ENCODE results near the gene GLOD5. TPM values are rescaled to one million over a fixed set of nuclear protein-coding genes. Genes with fewer than 3 reads are reported as not detected.

GLOD5 gene
- total RNA-seq, result not detected in 2 replicates

DNA sequence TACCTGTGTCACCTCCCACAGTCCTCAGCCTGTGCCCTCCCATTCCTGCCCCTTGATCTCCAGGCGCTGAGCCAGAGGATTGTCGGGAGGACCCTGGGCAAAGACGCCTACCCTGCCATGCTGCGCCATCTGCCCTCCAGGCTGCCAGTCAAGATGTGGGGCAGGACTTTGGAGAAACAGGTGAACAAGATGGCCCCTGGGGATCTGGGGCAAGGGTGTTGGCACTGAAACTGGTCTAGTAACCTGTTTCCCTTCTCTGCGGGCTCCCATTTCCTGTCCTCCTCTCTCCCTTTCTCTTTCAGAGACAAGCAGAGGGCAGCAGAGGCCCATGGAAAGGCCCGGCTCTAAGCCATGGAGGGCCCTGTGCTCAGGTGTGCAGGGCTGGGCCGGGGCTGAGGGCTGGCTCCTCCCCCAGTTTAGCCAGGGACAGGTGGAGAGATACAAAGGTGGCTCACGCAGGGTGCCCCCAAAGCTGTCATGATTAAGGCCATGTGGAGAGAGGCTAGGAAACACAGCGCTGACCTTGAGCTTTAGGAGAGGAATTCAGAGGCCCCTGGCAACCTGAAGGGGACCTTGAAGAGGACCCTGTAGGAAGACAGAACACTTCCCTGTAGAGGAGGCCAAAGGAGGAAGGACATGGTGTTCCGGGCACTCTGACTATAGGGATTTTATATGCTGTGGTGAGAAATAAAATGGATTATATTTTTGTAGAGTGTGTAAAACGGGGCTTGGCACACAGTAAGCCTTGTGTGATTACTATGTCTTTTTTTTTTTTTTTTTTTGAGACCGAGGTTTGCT, at the start of gene GLOD5:
GLOD5 (plus strand) TSS at position 74 of the 798 bp plus-strand sequence; CDS start at position 118, 44 bp downstream.

DNA sequence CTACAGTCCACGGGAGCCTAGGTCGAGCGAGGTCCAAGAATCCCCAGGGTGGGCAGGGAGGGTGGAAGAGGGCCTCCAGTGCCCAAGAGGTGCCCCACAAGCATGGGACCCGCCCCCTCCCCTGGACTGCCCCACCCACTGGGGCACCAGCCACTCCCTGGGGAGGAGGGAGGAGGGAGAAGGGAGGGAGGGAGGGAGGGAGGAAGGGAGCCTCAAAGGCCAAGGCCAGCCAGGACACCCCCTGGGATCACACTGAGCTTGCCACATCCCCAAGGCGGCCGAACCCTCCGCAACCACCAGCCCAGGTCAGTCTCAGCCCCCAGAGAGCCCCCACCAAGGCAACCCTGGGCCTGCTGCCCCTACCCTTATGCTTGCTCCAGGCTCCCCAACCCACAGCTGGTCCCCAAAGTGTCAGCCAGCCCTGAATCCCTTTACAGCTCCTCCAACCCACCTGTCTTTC, 24.8 kb downstream of the GLOD5 start, which contains the start of gene GATA1:
GATA1 (plus strand) TSS at position 250 of the 460 bp plus-strand sequence. CDS start 4,520 bp downstream, outside the sequence.

DNA sequence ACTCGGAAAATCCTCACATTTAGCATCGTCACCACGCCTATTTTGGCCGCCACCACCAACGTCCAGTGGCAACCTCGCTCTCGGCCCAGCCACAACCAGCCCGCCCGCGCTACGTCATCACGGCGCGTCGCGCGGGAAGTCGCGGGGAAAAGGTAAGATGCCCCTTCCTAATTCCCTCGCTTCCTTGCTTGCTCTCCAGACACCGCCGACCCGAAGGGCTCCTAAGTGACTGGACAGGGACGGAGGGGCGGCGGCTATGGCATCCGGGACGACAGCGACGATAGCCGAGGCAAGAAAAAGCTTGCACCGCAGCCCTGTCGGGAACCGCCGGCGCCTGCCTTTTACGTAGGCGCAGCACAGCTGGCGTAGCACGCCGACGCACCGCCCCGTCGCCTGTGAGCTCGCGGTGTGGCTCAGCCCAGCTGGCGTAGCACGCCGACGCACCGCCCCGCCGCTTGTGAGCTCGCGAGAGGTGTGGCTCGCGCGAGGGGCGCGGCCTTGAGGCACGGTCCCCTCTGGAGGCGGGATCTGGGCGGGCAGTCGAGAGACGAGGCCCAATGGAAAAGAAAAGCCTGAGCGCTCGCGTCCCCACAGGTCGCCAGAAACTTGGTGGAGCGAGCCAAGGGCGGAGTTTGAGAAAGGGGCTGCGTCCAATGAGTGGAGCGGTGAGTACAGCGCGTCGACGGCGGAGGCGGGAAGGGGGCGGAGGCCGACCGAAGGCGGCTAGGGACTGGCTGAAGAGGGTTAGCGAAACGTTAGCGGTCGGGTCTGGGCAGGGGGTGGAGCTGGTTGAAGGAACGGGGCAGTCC, 39.9 kb downstream of the GLOD5 start, which contains the start of gene HDAC6:
HDAC6 (plus strand) TSS at position 788 of the 809 bp plus-strand sequence. CDS start 626 bp downstream, outside the sequence.

Small RNA genes lying within 50 kb of the gene (small RNA-seq; reads per million reads assigned to genes)
- gene RNU6-1056P, result not detected
- not detected for gene RNU6-29P

Other genes with a start within 250 kb of the GLOD5 start
- 89.1 and 143 TPM in 2 replicates for gene EBP, start 239.9 kb upstream of the GLOD5 start, total RNA-seq
- gene TBC1D25, start 222.0 kb upstream of the GLOD5 start, total RNA-seq, result 7.2 and 7.8 TPM in 2 replicates
- gene RBM3, start 187.3 kb upstream of the GLOD5 start, total RNA-seq, result 339 and 433 TPM in 2 replicates
- 65.3 and 85.5 TPM in 2 replicates for gene WDR13, start 164.3 kb upstream of the GLOD5 start, total RNA-seq
- 0.07 TPM in 1 of 2 replicates, not detected in the other for gene WAS, start 77.9 kb upstream of the GLOD5 start, total RNA-seq
- gene SUV39H1, start 65.0 kb upstream of the GLOD5 start, total RNA-seq, result 11.0 and 15.8 TPM in 2 replicates
- gene GATA1, start 24.8 kb downstream of the GLOD5 start, total RNA-seq, result not detected in 2 replicates
- 20.6 and 28.7 TPM in 2 replicates for gene HDAC6, start 40.3 kb downstream of the GLOD5 start, total RNA-seq
- not detected in 2 replicates for gene ERAS, start 64.8 kb downstream of the GLOD5 start, total RNA-seq
- gene PCSK1N, start 73.9 kb downstream of the GLOD5 start, total RNA-seq, result not detected in 2 replicates
- 16.8 and 19.9 TPM in 2 replicates for gene TIMM17B, start 136.0 kb downstream of the GLOD5 start, total RNA-seq
- 46.6 and 49.9 TPM in 2 replicates for gene PQBP1, start 136.2 kb downstream of the GLOD5 start, total RNA-seq
- gene SLC35A2, start 149.9 kb downstream of the GLOD5 start, total RNA-seq, result 13.0 and 14.1 TPM in 2 replicates
- 5.6 and 7.4 TPM in 2 replicates for gene PIM2, start 157.3 kb downstream of the GLOD5 start, total RNA-seq
- gene OTUD5, start 195.9 kb downstream of the GLOD5 start, total RNA-seq, result 25.0 and 27.6 TPM in 2 replicates
- 0.13 and 0.36 TPM in 2 replicates for gene KCND1, start 210.1 kb downstream of the GLOD5 start, total RNA-seq
- gene GRIPAP1, start 240.5 kb downstream of the GLOD5 start, total RNA-seq, result 17.4 and 21.1 TPM in 2 replicates

All from thoracic aorta endothelial cell (primary cell).